Retinal pigment epithelial cell (primary cell): ENCODE measurements around the gene DNM1L.

Source experiments
- DNase-seq: peaks from one replicate; pipeline ENCODE4 v3.0.0-alpha.2; 2010; ENCODE audit warnings: low read depth
- H3K4me3 ChIP-seq: 2 replicates; pipeline ENCODE4 v1.5.1; 2011; ENCODE audit warnings: mild to moderate bottlenecking, low read length, control low read depth, moderate library complexity
- TF ChIP-seq, protein P1 (sequence below): conservative IDR thresholded peaks from 2 replicates; pipeline ENCODE4 v1.5.1; 2011; ENCODE audit warnings: low read depth, low read length, control low read depth, inconsistent platforms

DNM1L gene

DNA sequence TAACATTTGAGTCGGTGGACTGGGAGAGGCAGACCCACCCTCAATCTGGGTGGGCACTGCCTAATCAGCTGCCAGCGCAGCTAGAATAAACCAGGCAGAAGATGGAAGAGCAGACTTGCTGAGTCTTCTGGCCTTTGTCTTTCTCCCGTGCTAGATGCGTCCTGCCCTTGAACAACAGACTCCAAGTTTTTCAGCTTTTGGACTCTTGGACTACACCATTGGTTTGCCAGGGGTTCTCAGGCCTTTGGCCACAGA is 27.2 kb upstream of the DNM1L start:
- TF ChIP-seq, protein P1, sequence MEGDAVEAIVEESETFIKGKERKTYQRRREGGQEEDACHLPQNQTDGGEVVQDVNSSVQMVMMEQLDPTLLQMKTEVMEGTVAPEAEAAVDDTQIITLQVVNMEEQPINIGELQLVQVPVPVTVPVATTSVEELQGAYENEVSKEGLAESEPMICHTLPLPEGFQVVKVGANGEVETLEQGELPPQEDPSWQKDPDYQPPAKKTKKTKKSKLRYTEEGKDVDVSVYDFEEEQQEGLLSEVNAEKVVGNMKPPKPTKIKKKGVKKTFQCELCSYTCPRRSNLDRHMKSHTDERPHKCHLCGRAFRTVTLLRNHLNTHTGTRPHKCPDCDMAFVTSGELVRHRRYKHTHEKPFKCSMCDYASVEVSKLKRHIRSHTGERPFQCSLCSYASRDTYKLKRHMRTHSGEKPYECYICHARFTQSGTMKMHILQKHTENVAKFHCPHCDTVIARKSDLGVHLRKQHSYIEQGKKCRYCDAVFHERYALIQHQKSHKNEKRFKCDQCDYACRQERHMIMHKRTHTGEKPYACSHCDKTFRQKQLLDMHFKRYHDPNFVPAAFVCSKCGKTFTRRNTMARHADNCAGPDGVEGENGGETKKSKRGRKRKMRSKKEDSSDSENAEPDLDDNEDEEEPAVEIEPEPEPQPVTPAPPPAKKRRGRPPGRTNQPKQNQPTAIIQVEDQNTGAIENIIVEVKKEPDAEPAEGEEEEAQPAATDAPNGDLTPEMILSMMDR, result no peak
- DNase-seq, result no peak
- H3K4me3 ChIP-seq, result no peak overlapping the region

- DNase-seq, result no peak
- no peak overlapping the region for H3K4me3 ChIP-seq
- TF ChIP-seq, protein P1, result no peak
Measured at GRCh38 chr12:32659908-32660440, 19.1 kb upstream of the DNM1L start.

DNA sequence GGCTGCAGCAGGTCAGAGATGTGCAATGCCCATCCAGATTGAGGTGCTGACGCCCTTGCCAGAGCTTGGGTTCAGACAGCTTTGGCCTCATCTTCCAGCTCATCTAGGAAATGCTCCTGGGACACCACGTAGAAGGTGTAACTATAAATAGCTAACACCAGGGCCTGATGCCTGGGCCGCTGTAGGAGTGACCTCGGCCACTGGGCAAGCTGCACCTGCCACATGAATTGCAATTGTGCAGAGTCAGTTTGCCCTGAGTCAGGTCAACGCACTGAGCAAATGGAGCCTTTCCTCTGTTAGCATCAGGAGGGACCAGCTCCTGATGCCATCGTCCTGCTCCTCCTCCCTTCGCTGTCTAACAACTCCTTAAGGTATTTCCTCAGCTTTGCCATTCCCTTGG is 17.4 kb upstream of the DNM1L start:
- DNase-seq, result no peak
- TF ChIP-seq, protein P1, result no peak
- no peak overlapping the region for H3K4me3 ChIP-seq

GRCh38 chr12:32662665-32663064 is 16.4 kb upstream of the DNM1L start:
- TF ChIP-seq, protein P1, result no peak
- no peak overlapping the region for H3K4me3 ChIP-seq
- DNase-seq, result no peak

- H3K4me3 ChIP-seq, result no peak overlapping the region
Measured at GRCh38 chr12:32666018-32666417, 13.1 kb upstream of the DNM1L start.

DNA sequence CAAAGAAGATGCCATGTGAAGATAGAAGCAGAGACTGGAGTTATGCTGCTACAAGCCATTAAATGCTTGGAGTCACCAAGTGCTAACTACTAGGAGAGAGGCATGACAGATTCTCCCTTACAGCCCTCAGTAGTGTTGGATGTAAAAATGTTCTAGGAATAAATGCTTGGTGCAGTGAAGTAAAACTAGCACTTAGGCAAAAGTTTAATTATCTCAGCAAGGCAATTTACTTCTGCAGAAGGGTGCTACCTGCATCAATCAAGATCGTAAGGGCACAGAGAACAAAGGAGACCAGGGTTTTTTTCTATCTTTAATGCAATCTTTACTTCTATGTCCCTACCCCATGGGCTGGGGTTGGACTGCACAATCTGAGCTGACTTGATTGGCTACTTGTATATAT is 9.5 kb upstream of the DNM1L start:
- TF ChIP-seq, protein P1, result no peak
- no peak for DNase-seq
- H3K4me3 ChIP-seq, result no peak overlapping the region

More at GRCh38 chr12:32666018-32666417, 13.1 kb upstream of the DNM1L start:
- TF ChIP-seq, protein P1, result no peak
- DNase-seq, result no peak

GRCh38 chr12:32671930-32672780 is 6.9 kb upstream of the DNM1L start:
- no peak overlapping the region for H3K4me3 ChIP-seq
- no peak for DNase-seq
- TF ChIP-seq, protein P1, result peak; percentile 74
